B cell (primary cell): Measurements from ENCODE around the gene GINS2.

ENCODE experiments used
- EZH2 ChIP-seq: IDR thresholded peaks from 2 replicates; pipeline ENCODE4 v1.6.1; 2012; ENCODE audit warnings: borderline replicate concordance, low read depth, mild to moderate bottlenecking, moderate library complexity, low read length; ENCODE audit not compliant: insufficient read depth, poor library complexity, severe bottlenecking
- TF ChIP-seq, protein P1 (sequence below): fragments of 200-600 bp; IDR thresholded peaks from one replicate; pipeline ENCODE4 v1.8.0; 2022; ENCODE audit warnings: antibody characterized with exemption, mild to moderate bottlenecking

DNA sequence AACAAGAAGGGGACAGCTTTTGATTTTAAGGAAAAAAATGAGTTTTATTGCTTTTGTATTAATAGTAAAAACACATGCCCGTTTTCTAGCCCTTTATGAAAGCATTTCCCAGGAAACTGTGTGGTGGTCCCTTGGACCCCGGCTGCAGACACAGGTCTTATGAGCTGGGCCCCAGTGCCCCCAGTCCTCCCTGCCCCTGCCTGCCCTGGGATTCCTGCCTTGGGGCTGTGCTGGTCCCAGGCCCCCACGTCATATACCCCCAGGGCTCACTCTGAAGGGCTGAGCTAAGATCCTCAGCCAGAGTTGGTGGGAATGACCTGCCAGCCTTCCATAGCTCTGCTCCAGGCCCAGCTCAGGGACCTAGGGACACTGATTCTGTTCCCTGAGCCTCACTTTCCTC, 30.8 kb downstream of the GINS2 start:
- TF ChIP-seq, protein P1, sequence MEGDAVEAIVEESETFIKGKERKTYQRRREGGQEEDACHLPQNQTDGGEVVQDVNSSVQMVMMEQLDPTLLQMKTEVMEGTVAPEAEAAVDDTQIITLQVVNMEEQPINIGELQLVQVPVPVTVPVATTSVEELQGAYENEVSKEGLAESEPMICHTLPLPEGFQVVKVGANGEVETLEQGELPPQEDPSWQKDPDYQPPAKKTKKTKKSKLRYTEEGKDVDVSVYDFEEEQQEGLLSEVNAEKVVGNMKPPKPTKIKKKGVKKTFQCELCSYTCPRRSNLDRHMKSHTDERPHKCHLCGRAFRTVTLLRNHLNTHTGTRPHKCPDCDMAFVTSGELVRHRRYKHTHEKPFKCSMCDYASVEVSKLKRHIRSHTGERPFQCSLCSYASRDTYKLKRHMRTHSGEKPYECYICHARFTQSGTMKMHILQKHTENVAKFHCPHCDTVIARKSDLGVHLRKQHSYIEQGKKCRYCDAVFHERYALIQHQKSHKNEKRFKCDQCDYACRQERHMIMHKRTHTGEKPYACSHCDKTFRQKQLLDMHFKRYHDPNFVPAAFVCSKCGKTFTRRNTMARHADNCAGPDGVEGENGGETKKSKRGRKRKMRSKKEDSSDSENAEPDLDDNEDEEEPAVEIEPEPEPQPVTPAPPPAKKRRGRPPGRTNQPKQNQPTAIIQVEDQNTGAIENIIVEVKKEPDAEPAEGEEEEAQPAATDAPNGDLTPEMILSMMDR: no peak
- no peak for TF ChIP-seq EZH2
